ENCODE measurements around the gene LPA. TPM values are rescaled to one million over a fixed set of nuclear protein-coding genes. Genes with fewer than 3 reads are reported as not detected.
"Not testable (repeated sequence)": the region's sequence is repeated elsewhere in the genome, so short reads cannot be mapped to it uniquely, and the experiment has no call there.

The LPA gene
- total RNA-seq, 2 donors from 2014 or later: not detected

- TF ChIP-seq CTCF (IDR thresholded peaks at IDR 0.05): no peak
- DNase-seq (ENCODE audit: low spot score): no peak
- Histone ChIP-seq H3K27ac (no peak overlapping the region), H3K9me3 (peaks cover 0 to 5% of the 10 kb centered on the region in 2 donors), H3K4me1 (no peaks in the 10 kb centered on the region), H3K27me3 (no peaks in the 10 kb centered on the region), H3K36me3 (no peaks in the 10 kb centered on the region), H3K4me3 (no peak overlapping the region)
Observed at GRCh38 chr6:160586374-160586773, 77.7 kb downstream of the LPA start.

- no peak overlapping the region for H3K4me3 ChIP-seq
- H3K36me3 ChIP-seq: no peaks in the 10 kb centered on the region
- H3K27ac ChIP-seq: no peak overlapping the region
- no peak for DNase-seq (ENCODE audit: low spot score)
- H3K4me1 ChIP-seq: no peaks in the 10 kb centered on the region
- no peaks in the 10 kb centered on the region for H3K27me3 ChIP-seq
- no peak for TF ChIP-seq CTCF (IDR thresholded peaks at IDR 0.05)
- peaks cover 0 to 5% of the 10 kb centered on the region in 2 donors for H3K9me3 ChIP-seq
Observed at GRCh38 chr6:160583794-160584193, 80.3 kb downstream of the LPA start.

- H3K27me3 ChIP-seq: no peaks in the 10 kb centered on the region
- no peaks in the 10 kb centered on the region for H3K36me3 ChIP-seq
- no peak for DNase-seq (ENCODE audit: low spot score)
- no peak overlapping the region for H3K4me3 ChIP-seq
- peaks cover 0 to 5% of the 10 kb centered on the region in 2 donors for H3K9me3 ChIP-seq
- H3K4me1 ChIP-seq: no peaks in the 10 kb centered on the region
- no peak for TF ChIP-seq CTCF (IDR thresholded peaks at IDR 0.05)
- H3K27ac ChIP-seq: no peak overlapping the region
Observed at GRCh38 chr6:160581406-160581805, 82.7 kb downstream of the LPA start.

GRCh38 chr6:160578515-160578914, 85.6 kb downstream of the LPA start:
- H3K4me1 ChIP-seq, H3K27me3 ChIP-seq, H3K27ac ChIP-seq: not testable (repeated sequence)

GRCh38 chr6:160573943-160574342, 90.1 kb downstream of the LPA start:
- Histone ChIP-seq H3K4me3 (no peak overlapping the region), H3K27ac (no peak overlapping the region), H3K36me3 (no peaks in the 10 kb centered on the region), H3K9me3 (peaks cover 0 to 4% of the 10 kb centered on the region in 2 donors), H3K4me1 (no peaks in the 10 kb centered on the region), H3K27me3 (no peaks in the 10 kb centered on the region)
- no peak for TF ChIP-seq CTCF (IDR thresholded peaks at IDR 0.05)
- DNase-seq (ENCODE audit: low spot score): no peak

More at GRCh38 chr6:160578515-160578914, 85.6 kb downstream of the LPA start:
- DNase-seq (ENCODE audit: low spot score); H3K9me3 ChIP-seq; H3K4me3 ChIP-seq; H3K36me3 ChIP-seq: not testable (repeated sequence)

GRCh38 chr6:160571201-160571600, 92.9 kb downstream of the LPA start:
- H3K27ac ChIP-seq; H3K4me1 ChIP-seq; H3K27me3 ChIP-seq; H3K36me3 ChIP-seq; DNase-seq (ENCODE audit: low spot score); H3K4me3 ChIP-seq; H3K9me3 ChIP-seq: not testable (repeated sequence)

GRCh38 chr6:160544802-160545201, 119.3 kb downstream of the LPA start:
- TF ChIP-seq CTCF (IDR thresholded peaks at IDR 0.05): no peak
- Histone ChIP-seq H3K36me3 (no peaks in the 10 kb centered on the region), H3K27me3 (no peaks in the 10 kb centered on the region), H3K27ac (no peak overlapping the region), H3K9me3 (no peaks in the 10 kb centered on the region), H3K4me3 (no peak overlapping the region), H3K4me1 (no peaks in the 10 kb centered on the region)
- DNase-seq (ENCODE audit: low spot score): no peak

Data from right atrium auricular region (tissue), 2 donors.